Measurements from ENCODE around the gene CNIH3.
A peak's percentile ranks its signal among the peaks of the same experiment; 100 is the strongest.
"Not testable (repeated sequence)": the region's sequence is repeated elsewhere in the genome, so short reads cannot be mapped to it uniquely, and the experiment has no call there.

The CNIH3 gene

DNA sequence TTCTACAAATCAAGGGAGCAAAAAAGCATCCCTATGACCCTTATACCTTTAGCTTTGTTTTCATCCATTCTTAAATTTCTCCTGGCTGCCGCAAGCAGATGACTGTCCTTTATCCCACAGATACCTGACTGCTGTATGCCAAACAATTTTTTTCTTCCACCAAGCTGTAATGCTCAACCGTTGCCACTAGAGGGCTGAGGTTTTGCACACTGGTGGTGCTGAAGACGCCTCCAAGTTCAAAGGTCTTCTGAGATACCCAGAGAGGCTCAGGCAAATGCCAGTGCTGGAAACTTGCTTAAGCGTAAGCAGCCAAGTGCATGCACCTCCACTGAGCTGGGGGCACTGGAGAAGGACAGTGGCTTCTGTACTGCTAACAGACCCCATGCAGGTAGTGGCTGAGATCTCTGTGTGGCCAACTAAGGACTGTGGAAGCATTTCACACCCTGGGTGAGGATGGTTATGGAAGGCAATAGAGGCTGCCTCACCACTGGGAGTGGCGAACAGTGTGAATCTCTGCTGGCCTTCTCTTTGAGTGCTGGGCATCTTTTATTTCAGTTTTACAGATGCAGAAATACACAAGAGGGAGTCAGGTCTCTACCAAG is 28.5 kb downstream of the CNIH3 start:
- peak; percentile 32 to 67 for DNase-seq

DNA sequence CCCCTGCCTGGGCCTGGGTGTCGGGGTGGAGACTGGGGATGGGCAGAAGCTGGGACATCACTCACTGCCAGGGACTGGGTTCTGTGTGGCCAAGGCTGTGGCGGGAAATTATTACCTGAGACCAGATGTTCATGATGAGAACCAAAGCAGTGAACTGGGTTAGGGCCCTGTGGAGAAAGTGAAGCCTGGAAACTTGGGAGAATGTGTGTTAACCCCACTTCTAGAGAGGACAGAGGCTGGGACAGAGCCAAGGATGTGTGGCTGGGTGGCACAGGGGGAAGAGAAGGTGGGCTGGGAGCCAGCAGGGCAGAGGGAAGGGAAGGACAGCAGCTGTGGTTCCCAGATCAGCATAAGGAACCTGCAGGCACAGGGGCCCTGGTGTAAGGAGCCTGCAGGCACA is 31.3 kb downstream of the CNIH3 start:
- DNase-seq = no peak

DNA sequence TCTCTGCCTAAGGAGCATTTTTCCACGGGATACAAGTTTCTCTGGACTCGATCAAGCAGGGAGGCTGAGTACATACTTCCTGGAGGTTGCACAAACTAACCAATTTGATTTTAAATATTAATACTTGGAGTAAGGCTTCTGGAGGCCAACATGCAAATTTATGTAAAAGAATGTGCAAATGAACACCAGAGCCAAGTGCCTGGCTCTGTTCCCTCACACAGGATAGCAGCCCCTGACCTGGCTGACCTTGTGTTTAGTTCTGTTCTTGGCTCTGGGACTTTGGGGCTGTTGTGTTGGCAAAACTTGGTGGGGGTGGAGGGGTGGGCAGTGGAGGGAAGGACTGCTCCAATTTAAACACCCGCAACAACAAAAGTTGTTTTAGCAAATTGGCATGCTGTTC is 34.2 kb downstream of the CNIH3 start:
- no peak for DNase-seq

DNA sequence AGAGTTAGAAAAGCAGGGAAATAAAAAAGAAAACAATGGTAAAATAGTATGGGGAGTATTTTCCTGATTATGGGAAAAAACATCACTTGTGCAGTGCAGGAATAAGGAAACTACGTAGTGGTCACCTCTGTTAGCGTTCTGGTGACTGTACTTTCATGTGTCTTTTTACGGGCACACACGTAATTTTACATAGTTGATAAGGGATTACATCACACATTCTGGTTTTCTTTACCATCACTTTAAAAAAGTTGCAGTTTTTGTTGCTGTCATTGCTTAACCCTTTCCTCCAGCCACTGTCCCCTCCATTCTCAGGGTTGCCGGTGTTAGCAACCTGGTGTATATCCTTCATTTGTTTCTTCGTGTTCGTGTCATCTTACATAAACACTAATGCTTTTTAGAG is 35.1 kb downstream of the CNIH3 start:
- DNase-seq = no peak

DNA sequence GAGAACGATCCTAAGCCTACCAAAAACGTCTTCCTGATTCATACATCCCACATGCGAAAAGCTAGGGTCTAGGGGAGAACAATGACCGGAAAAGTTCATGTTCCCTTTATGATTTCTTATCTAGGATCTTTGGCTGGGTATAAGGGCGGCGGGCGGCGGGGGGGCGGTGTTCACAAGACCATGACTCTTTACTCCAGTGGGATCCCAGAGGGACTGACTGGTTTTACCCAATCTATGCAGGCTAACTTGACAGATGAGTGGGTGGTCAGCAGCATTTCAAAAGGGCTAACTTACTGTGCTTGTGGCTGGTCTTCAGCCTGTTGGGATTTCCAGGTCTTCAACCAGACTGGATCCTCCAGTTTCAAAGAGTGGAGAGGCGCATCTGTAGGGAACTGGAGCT is 40.3 kb downstream of the CNIH3 start:
- no peak for DNase-seq

DNA sequence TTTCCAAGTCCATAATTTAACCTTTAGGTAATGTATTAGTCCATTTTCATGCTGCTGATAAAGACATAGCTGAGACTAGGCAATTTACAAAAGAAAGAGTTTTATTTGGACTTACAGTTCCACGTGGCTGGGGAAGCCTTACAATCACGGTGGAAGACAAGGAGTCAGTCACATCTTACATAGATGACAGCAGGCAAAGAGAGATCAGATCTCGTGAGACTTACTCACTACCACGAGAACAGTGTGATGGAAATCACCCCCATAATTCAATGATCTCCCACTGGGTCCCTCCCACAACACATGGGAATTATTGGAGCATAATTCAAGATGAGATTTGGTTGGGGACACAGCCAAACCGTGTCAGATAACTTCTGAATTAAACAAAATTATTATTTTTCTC is 44.0 kb downstream of the CNIH3 start:
- no peak for DNase-seq

DNA sequence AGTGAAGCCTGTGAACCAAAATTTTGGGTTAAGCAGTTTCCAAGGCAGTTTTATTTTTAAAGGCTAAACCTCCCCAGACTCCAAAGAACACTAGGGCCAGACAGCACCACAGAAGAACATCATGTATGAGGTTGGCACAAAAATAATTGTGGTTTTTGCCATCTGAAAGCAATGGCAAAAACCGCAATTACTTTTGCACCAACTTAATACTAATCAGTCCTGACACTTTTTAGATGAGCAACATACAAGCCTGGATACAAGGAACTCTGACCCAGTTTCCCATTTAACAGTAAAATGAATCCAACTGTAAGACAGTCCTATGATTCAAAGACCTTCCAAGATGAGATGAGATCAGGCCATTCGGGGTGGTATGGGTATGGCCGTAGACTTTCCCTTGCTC is 46.8 kb downstream of the CNIH3 start:
- no peak for DNase-seq

DNA sequence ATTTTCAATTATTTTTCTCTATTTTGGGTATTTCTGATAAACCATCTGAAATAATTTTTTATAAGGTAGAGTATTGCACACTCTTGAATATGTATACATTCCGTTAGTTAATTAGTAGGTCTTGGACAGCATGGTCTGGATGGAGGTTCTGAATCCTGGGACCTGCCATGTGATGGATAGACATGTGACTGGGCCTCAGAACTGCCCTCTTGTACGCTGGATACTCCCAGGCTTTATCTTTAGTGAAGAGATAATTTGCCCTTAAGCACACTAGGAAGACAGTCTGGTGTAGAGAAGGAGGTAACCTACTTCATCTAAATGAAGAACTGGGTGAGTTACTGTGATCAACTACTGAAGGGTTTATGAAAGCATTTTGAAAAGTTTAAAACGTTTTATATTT is 48.9 kb downstream of the CNIH3 start:
- no peak for DNase-seq

DNA sequence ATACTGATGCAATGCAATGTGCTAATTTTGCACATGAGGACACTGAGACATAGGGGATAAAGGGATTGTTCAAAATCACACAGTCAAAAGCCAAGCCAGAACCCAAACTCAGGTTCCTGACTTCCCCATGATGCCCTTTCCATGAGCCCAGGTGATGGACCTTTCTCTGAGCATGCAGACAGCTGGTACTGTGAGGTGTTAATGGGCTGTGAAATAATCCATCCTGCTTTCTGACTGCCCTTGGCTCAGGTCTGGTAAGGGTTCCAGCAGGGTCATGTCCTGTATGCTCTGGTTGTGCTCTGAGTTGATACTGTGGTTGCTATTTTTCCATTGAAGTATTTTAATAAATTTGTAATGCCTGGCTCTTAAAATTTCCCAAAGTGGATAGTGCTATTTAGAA is 50.0 kb downstream of the CNIH3 start:
- no peak for DNase-seq

DNA sequence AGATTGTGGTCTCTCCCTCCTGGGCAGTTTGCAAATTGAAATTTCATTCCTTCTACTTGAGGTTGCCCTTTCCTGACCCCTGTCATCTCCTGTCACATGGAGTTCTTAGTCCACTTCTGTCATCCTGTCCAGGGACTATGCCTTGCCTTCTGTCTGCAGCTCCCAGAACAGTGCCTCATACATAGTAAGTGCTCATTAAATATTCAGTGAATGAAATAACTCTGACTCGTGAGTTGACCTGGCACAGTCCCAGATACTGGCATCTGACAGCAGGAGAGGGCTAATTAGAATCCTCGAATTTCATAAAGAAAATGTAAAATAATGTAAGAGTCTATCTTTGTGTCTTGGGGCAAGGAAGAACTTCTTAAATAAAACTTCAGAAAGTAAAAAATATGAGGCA is 50.8 kb downstream of the CNIH3 start:
- DNase-seq = no peak

DNA sequence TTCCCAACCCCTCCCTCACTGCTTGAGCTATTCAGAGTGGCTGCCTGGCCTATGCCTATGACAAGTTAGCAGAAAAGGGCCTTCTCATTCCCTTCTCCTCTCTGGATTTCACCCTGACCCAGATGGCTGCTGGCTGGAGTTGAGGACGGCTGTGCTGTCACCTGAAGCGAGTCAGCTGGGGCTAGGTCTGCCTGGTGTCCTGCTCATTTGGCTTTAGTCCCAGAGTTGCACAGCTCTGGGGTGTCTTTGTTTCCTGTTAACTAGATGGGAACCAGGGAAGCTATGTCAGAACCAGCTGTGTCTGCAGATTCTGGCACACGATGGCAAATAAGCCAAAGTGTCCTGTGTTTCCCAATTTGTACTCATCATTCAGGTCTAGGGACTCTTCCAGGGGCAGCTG is 52.9 kb downstream of the CNIH3 start:
- DNase-seq = no peak

DNA sequence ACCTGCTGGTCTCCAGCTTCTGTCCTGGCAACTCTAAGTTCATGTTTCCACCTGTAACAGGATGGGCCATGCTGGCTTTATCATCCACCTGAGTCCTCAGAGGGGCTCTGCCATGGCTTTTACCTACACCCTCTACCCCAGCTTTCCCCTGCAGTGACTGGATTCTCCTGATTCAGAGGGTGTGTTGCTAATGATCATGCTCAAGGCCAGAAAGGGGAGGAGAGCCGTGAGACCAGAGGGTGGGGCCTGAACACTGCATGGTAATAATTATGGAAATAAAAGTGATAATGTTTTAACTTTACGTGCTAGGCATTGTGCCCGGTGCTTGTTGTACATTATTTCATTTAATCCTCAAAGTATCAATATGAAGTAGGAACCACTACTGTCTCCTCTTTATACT is 53.3 kb downstream of the CNIH3 start:
- no peak for DNase-seq

DNA sequence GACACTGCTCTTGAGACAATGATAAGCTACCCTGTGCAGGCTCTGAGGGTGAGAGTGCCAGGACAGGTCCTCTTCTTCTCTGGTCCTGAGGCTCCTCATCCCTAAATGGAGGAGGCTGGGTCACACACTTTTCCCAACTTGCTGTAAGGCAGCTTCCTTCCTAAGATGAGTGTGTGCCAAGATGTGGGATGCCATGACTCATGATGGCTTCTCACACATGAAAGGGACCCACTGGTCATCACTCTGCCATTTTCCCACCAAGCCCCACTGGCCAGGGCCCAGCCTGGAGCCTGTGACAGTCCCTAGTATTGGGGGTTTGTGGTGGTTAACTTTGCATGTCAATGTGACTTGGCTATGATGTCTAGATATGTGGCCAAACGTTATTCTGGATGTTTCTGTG is 54.4 kb downstream of the CNIH3 start:
- no peak for DNase-seq

DNA sequence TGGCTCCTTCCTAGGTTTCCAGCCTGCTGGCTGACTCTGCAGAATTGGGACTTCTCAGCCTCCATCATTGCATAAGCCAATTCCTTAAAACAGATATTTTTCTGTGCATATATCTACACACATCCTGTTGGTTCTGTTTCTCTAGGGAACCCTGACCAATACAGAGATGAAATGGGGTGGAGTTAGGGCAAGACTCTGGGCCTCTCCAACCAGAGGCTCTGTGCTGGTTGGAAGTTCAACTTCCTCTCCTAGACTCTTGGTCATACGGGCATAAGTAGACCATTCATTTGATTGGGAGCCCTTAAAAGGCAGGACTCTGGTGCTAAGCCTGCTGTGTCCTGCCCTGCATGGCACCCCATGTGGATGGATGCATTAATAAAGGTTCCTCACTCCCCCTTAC is 55.0 kb downstream of the CNIH3 start:
- DNase-seq = no peak

DNA sequence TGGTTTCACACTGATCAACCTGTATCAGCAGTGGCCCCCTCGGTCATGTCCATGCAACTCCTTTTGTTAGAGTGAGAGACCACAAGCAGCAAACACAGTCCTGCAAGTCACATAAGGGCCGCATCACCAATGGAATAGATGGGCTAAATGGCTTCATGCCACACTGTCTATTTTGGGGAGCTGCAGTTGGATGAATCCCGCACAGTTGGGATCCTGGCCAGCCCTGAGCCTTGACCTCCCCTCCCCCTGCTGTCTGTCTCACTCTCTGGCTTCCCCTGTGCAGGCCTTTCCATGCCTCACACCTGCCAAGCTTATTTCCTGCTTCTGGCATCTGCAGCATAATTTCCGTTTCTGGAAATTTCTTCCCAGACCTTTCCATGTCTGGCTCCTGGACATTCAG is 57.0 kb downstream of the CNIH3 start:
- DNase-seq = no peak

DNA sequence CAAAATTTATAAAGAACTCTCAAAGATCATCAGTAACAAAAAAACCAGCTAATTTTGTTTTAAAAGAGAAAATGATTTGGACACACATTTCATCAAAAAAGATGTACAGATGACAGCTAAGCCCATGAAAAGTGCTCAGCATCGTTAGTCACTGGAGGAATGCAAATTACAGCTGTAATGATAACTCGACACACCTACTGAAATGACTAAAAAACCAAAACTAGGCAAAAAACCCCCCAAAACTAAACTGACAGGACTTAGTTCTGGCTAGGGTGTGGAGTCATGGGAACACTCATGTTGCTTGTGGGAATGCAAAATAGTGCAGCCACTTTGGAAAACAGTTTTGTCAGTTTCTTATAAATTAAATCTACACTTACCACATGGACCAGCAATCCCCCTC is 59.5 kb downstream of the CNIH3 start:
- no peak for DNase-seq

DNA sequence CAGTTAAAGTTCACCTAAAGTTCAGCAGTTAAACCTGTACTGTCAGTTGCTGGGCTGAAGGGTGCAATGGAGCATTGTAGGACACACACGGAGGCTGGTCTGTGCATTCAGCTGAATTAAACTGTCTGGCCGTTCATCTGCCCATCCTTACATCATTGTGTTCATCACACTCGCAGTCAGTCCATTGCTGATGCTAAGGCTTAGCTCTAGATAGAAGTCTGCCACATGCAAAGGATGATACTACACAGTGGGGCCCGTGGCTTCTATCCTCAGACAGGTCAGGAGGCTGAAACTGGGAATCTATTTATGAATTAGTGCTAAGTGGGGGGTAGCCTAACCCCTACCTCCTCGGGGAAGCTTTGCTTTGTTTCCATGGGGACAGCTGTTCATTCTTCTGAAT is 60.4 kb downstream of the CNIH3 start:
- DNase-seq = no peak

DNA sequence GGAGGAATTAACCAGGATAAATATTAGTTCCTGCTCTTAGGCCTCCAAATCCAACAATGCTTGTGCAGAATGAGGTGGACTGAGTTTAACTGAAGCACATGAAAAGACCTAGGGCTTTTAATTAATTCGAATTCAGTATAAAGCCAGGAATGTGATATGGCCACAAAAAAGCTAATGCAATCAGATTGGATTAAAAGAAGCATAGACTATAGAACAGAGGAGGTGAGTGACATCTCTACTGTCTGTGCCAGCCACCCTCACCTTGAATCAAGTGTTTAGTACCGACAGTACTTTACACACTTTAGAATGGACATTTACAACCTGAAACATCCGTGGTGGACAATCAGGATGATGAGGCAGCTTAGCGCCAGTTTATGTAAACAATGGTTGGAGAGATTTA is 62.1 kb downstream of the CNIH3 start:
- DNase-seq = no peak

DNA sequence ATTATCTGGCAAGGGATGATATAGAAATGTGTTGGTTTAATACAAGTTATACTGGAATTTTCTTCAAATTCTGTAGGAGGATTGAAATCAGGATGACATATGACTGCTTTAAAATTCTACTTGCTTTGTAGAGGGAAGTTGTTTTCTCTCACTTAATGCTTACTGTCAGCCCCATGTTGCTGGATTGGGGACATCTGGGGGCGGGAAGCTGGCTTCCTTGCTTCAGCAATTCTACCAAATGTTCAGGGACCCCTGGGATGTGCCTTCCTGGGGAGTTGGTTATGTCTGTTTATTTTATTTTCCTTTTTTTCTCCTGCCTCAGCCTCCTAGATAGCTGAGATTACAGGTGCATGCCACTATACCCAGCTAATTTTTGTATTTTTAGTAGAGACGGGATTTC is 63.5 kb downstream of the CNIH3 start:
- no peak for DNase-seq

DNA sequence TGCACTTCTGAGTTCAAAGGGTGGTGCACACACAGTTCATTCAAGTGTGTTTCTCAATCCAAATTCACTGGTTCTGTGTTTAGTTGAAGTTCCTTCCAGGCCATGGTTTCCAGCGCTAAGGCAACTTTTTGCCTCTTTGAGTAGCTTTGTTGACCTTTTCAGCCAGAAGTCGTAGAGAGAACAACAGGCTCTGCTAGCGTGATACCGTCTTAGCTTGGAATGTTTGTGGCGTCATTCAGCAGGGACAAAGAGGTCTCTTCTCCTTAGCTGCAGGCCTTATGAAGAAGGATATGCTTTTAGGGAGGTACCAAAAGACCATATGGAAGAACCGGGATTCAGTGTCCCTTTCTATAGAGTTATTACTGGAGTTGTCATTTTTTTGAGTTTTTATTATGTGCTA is 65.7 kb downstream of the CNIH3 start:
- DNase-seq = no peak

DNA sequence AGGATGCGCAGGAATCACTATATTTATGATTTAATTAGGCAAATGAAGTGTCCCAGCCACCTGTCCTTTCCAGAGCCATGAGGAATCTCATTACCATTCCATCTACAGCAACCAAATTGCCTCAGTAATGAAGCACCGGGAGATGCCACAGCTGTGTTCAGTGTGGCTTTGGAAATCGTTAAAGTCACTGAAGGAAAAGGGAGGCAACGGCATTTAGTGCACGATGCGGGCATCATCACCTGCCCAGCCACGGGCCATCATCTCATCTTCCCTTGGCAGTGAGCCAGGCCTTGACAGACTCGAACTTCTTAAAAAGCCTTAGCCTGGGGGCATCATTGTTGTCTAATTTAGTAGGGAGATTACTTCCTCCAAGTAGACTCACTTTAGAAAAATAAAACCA is 67.8 kb downstream of the CNIH3 start:
- DNase-seq = no peak

DNA sequence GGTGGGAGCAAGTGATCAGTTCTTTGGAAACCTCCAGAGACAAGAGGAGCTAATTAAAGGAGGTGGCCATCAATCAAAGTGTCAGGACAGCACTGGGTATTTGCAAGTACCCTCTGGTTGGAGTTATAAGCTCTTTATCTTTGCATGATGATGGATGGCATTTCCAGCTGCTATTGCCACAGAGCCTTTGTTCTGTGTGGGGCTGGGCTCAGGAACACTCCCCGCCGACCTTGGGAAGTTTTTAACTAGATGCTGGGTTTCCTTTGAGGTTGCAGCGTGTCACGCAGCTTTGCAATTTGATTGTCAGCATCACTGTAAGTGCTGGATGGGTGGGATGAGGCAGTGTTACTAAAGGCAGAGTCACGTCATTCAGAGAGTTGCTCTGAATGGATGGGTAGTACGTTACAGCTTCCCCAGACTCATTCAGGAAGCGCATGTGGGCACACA is 68.9 kb downstream of the CNIH3 start:
- DNase-seq = no peak

DNA sequence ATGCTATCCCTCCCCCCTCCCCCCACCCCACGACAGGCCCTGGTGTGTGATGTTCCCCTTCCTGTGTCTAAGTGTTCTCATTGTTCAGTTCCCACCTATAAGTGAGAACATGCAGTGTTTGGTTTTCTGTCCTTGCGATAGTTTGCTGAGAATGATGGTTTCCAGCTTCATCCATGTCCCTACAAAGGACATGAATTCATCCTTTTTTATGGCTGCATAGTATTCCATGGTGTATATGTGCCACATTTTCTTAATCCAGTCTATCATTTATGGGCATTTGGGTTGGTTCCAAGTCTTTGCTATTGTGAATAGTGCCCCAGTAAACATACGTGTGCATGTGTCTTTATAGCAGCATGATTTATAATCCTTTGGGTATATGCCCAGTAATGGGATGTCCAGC is 70.0 kb downstream of the CNIH3 start:
- DNase-seq = not testable (repeated sequence)

DNA sequence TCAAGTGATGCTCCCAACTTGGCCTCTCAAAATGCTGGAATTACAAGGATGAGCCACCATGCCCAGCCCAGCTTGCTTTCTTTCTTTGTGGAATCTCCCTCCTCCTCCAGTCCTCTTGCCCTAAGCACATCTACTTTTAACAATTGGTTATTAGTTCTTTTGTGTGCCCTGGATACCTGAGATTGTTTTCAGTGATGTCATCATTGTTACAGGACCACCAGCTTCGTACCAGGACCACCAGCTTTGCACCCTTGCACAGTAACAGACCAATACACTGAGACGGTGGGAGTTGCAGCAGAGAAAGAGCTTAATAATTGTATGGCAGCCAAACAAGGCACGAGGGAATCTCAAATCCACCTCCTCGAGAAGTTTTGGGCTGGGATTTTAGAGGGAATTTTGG is 71.3 kb downstream of the CNIH3 start:
- no peak for DNase-seq

DNA sequence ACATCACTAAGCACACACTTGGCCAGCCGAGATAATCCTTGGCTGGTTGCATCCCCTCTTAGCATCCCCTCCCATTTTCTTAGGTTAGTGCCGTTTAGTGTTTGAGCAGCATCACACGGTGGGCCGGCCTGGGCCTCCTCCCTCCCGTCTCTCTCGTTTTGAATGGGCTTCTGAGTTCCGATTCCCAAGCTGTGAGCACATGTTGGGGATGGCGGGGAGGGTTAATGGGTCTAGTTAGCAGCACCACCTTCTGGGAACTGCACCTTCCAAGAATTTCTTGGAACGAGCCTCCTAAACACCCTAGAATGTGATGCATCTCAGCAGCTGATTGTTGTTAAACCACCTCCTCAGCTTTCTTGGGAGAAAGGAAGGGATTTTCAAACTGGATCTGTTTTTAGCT is 73.3 kb downstream of the CNIH3 start:
- DNase-seq = no peak

DNA sequence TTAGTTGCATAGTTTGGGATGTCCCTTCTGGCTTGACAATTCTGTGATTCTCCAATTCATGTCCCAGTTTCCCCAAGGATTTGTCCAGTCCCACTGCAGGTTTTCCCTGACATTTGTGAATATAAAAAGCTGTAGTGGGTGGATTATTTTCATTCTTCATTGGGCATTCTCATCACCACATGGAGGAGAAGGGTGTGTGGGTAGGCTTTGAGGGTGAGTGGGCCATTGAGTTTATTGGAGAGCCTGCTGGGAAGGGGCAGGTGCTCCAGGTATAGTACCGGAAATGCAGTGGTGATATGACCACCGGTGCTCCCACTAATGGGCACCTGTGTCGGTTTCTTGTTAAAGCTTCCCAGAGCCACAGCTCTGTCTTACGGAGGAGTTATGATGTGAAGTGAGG is 74.5 kb downstream of the CNIH3 start:
- no peak for DNase-seq

Data from CD4-positive, alpha-beta T cell treated with Interferon alpha-2 for 1 hour (primary cell).